Activated naive CD4-positive, alpha-beta T cell (primary cell): Measurements from ENCODE around the gene UBXN1.
A peak's percentile ranks its signal among the peaks of the same experiment; 100 is the strongest.
"Not testable (repeated sequence)": the region's sequence is repeated elsewhere in the genome, so short reads cannot be mapped to it uniquely, and the experiment has no call there.

ENCODE experiments used
- DNase-seq, 4 experiments: peaks; one replicate each; lab custom pipeline; 2025; lab: John Stamatoyannopoulos, UW

UBXN1 gene

DNA sequence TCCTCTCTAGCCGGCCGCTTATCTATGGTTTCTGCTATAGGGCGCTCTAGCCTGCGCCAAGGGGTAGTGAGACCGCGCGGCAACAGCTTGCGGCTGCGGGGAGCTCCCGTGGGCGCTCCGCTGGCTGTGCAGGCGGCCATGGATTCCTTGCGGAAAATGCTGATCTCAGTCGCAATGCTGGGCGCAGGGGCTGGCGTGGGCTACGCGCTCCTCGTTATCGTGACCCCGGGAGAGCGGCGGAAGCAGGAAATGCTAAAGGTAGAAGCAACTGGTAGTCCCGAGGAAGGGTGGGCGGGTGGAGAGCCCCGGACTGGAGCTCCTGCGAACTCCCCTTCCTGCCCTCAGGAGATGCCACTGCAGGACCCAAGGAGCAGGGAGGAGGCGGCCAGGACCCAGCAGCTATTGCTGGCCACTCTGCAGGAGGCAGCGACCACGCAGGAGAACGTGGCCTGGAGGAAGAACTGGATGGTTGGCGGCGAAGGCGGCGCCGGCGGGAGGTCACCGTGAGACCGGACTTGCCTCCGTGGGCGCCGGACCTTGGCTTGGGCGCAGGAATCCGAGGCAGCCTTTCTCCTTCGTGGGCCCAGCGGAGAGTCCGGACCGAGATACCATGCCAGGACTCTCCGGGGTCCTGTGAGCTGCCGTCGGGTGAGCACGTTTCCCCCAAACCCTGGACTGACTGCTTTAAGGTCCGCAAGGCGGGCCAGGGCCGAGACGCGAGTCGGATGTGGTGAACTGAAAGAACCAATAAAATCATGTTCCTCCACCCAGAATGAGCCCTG lies 7.1 kb downstream of the UBXN1 start, which contains the start of the genes LBHD1 and UQCC3:
Gene LBHD1 (minus strand): TSS at position 660 of the 782 bp plus-strand sequence. CDS start 2,236 bp downstream, outside the sequence.
Gene UQCC3 (plus strand): TSS at position 66 of the 782 bp plus-strand sequence. CDS start 73 bp downstream, at position 139.
- peak; percentile 39 to 60 (median 49) for DNase-seq

DNA sequence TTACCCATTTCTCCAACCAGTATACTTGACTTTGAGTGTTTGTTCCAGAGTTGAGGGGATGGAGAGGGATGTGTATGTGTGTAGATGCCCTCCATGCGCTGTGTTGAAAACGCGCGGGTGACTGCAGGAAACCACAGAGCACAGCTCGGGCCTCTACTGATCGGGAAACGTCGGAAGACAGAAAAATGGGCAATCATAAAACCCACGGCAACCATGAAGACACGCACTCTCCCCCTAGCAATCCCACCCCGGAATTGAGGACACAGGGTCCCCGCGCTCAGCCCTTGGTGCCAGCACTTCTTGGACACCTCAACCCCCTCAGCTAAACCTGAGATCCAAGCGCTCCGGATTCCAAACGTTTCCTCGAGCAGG lies 7.7 kb downstream of the UBXN1 start:
- peak in 1 of 4 experiments; percentile 42 for DNase-seq

DNA sequence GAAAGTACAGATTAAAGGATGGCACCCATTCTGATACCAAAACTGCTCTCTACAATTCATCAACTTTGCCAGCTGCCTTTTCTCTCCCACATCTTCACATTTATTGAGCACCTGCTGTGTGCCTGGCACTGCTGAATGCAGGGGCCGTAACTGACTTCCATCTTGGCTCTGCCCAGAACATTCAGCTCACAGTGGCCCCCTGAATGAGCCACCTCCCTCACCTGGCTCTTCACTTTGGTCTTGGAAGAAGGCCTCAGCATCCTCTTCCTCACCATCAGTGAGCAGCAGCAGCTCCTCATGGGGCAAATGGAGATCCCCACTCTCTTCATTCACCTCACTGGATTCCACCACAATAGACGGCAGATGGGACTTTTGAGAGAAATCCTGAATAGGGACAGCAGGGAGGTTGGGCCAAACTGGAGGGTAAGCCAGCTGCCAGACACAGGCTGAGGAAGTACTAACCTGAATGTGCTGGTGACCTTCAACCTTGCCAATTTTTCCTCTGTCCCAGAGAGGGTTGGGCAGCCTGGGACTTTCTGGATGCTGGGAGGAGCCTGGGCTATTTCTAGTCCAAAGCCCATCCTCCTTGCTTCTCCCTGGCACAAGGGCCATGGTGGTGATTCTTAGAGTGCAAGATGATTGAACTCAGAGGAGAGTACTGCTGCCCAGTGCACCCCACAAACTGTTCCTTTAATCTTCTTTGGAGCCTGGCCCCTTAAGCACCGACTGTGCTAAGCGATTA lies 9.3 kb downstream of the UBXN1 start:
- no peak for DNase-seq

DNA sequence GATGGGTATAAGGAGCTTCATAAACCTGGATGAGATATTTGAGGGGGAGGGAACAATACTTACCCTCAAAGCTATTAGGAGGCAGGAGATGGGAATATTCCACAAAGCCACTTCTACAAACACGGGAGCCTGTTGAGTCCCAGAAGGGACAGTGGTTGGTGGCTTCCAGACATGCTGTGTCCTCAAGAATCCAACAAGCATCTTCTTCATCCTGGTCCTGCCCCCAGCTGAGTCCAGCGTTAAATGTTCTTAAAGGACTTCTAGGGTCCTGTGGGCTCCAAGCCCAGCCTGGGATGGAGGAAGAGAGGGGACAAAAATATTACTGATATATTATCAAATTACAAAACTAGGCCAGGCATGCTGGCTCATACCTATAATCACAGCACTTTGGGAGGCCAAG lies 11.4 kb downstream of the UBXN1 start:
- DNase-seq, result no peak

DNA sequence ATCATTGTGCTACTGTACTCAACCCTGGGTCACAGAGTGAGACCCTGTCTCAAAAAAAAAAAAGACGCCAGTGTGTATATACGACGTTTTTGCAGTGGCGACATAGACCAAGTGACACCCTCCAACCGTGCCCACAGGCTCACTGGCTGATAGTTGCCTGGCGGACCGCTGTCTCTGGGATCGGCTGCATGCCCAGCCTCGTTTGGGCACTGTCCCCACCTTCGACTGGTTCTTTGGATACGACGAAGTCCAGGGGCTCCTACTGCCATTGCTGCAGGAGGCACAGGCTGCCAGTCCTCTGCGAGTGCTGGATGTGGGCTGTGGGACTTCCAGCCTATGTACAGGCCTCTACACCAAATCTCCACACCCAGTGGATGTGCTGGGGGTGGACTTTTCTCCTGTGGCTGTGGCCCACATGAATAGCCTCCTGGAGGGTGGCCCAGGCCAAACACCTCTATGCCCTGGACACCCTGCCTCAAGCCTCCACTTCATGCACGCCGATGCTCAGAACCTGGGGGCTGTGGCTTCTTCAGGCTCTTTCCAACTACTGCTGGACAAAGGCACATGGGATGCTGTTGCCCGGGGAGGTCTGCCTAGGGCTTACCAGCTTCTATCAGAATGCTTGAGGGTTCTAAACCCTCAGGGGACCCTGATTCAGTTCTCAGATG lies 12.5 kb downstream of the UBXN1 start:
- DNase-seq, result no peak

DNA sequence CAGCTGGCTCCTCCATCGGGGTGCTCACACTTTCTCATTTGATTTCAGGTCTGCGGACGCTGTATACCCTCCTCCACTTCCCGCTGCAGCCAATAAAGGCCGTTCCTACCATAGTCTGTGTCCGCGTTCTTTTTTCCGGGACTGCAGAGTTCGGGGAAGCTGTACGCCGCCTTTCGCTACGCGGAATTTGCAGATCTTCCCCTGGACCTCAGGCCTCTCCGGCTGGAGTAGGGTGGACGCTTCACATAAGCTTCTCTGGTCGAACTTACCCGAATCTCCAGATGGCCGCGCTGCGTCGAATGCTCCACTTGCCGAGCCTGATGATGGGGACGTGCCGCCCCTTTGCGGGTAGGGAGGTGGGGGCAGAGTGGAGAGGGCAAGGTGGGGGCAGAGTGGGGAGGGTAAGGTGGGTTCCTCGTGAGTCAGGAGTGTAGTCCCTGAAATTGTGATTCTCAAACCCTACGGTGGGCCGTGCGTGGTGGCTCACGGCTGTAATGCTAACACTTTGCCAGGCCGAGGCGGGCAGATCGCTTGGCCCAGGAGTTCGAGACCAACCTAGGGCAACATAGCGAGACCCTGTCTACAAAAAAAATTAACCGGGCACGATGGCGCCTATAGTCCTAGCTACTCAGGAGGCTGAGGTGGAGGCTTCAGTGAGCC lies 13.1 kb downstream of the UBXN1 start:
- peak in 3 of 4 experiments; percentile 25 to 51 (median 47) for DNase-seq

DNA sequence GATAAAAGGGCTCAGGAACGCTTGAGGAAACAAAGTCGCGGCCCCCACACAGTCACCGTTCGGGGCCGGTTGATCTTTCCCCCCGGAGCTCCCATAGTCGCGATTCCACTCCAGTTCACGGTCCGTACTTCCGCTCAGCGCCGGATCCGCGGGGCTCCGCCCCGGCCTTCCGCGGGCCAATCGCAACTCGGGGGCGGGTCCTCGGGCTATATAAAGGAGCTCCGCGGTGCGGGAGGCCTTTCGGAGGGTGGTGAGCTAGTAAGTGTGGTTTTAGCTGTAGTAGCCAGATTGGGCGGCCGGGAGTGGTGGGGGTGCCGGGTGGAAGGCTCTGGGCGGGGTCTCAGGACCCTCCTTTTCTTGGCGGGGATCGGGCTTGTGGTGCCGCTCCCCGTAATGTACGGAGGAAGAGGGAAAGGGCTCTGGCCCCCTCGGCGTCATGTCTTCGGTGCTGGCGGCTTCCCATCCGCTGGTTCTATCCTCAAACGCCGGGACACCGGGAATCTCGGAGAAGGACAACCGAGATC lies 13.7 kb downstream of the UBXN1 start, which contains the start of the genes C11orf98 and CSKMT:
Gene C11orf98 (minus strand): TSS at position 136 of the 524 bp plus-strand sequence. CDS start 41 bp downstream, at position 95.
Gene CSKMT (plus strand): TSS at position 238 of the 524 bp plus-strand sequence. CDS start 568 bp downstream, outside the sequence.
- DNase-seq, result peak; percentile 90 to 93 (median 92)

DNA sequence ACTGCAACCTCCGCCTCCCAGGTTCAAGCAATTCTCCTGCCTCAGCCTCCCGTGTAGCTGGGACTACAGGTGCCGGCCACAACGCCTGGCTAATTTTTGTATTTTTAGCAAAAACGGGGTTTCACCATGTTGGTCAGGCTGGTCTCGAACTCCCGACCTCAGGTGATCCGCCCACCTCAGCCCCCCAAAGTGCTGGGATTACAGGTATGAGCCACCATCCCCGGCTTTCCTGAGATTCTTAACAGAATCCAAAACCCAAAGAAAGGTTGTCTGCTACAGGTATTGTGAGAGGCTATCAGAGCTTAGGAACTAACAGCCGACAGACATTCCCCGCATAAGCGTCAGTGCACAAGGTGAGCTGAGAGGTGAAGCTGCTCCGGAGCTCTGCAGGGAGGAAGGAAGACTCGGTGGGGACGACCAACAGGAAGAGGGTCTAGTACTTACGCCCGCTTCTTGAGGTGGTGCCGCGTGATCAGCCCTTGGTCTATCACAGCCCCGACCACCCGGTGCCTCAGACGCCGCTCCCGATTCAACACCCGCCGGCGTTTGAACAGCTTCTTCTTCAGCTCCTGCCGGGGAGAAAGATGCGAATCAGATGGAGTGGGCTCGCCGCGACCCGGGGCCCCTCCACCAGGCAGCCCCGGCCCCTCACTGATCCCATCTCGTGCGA lies 14.3 kb downstream of the UBXN1 start:
- peak in 3 of 4 experiments; percentile 25 to 63 (median 45) for DNase-seq

DNA sequence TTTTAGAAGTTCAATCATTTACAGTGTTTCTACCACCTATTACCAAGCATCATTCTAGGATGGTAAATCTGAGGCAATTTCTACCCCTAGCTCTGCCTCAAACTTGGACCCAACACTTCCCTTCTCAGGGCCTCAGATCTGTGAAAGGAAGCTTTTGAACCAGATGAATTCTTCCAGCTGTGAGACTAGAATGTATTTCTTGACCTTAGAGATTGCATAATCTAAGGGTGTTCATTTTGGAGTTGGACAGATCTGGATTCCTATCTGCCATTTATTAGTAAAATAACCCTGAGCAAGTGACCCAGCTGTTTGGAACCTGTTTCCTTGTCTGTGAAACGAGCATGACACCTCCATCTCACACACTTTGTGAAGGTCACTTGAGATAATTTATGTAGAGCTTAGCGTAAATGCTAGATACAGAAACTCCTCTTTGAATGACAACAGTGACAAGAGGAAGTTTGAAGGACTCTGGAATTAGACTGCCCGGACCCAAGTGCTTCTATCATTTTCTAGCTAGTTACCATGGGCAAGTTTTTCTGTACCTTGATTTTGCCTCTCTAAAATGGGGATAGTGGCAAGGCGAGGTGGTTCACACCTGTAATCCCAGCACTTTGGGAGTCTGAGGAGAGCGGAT lies 22.0 kb downstream of the UBXN1 start:
- no peak for DNase-seq

DNA sequence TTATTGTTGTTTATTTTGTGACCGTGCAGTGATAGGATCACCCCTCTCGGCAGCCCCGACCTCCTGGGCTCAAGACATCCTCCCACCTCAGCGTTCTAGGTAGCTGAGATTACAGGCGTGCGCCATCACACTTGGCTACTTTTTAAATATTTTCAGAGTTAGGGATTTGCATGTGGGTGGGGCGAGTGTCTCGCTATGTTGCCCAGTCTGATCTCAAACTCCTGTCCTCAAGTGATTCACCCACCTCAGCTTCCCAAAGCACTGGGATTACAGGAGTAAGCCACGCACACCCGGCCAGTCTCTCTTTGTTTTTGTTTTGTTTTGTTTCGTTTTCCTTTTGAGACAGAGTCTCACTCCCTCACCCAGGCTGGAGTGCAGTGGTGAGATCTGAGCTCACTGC lies 24.6 kb downstream of the UBXN1 start:
- no peak for DNase-seq

DNA sequence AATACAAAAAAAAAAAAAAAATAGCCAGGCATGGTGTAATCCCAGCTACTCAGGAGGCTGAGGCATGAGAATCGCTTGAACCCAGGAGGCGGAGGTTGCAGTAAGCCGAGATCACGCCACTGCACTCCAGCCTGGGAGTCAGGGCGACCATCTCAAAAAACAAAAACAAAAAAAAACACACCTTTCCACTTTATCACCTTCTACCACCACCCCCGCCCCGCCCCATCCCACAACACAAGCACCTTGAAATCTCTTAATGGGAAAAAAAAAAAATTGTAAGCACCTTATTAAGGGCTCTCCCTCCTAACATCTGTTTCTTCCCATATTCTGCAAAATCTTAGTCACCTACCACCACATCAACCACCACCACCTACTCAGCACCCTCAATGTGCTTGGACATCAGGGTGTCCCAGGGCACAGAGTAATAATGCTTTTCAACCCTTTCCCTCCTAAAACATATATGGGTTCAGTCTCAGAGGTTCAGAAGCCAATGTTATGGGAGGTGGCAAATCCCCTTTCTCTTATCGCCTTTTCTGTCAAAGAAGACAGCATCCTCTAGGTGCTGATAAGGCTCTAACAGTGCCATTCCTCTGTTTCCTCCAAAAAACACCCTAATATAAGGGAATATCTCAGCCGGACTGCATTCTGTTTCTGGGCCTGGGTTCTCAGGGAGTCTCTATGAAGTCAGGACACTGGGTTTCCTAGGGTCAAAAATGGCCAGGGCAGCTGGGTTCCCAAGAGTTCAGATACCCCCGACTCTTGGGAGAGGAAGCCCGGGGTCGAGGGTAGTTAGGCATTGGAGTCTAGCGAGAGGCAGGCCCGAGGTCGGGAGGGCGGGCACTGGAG lies 26.5 kb downstream of the UBXN1 start:
- no peak for DNase-seq

DNA sequence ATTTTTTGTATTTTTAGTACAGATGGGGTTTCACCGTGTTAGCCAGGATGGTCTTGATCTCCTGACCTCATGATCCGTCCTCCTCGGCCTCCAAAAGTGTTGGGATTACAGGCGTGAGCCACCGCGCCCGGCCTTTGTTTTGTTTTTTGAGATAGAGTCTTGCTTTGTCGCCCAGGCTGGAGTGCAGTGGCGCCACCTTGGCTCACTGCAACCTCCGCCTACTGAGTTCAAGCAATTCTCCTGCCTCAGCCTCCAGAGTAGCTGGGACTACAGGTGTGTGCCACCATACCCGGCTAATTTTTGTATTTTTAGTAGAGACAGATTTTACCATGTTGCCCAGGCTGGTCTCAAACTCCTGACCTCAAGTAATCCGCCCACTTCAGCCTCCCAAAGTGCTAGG lies 28.6 kb downstream of the UBXN1 start:
- DNase-seq, result not testable (repeated sequence)

DNA sequence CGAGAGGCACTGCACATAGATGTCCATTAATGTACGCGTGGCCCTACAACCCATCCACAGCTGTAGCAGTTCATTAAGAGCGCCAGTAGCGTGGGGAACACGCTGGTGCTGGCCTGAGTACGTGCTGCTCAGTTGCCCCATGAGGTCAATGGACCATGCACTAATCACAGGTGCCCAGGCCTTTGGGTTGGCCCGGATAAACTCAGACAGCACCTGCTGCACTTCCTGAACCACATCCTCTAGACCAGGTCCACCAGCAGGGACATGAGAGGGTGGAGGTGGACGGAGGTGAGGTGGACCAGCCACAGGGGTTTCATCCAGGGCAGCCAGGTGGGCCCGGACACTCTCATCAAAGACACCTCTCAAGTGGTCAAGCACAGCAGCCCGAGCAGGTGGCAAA lies 29.4 kb downstream of the UBXN1 start:
- no peak for DNase-seq

DNA sequence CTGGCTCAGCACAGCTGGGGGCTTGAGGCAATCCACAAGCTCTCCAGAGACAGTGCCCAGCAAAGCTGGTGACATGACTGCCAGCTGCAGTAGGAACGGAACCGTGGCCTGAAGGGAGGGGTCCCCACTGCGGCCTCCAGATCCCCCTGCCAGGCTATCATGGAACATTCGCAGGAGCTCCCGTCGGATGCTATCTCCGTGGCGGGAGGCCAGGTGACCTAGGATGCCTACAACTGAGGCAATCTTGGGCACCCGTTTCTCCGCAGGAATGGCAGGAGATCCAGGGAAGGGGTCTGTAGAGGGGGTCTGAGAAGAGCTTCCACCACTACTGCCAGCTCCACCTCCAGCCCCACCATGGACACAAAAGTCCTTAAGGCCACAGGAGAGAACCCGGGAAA lies 29.9 kb downstream of the UBXN1 start:
- DNase-seq, result no peak

DNA sequence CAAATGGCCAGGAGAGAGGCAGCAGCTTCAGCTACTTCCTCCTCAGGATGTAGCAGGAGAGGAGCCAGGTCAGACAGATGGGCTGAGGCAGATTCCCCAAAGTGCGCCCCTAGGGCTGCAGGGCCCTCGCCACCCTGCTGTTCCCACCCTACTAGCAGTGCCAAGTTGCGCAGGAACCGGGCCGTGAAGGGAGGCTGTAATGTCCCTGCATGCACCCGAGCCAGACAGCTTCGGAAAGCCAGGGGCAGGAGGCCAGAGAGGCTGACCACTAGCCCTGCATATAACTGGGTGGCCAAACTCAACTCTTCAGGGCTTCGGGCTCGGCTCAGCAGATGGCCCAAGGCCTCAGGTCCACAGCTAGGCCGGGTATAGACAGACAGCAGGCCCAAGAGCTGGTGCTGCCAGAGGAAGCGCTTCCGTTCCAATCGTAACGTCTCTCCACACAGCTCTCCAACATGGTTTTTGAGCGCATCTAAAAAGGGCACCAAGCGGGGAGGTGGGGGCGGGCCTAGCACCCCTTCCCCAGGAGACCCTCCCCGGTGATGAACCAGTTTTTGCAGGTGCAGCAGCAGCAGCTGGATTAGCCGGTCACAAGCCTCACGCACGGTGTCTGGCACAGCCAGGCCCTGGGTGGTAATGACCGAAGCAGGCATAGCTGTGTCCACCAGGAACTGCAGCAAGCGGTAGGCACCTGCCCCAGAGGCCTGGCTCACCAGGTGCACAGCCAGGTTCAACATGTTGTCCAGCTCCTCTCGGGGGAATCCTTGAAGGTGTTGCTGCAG lies 30.5 kb downstream of the UBXN1 start:
- no peak for DNase-seq

DNA sequence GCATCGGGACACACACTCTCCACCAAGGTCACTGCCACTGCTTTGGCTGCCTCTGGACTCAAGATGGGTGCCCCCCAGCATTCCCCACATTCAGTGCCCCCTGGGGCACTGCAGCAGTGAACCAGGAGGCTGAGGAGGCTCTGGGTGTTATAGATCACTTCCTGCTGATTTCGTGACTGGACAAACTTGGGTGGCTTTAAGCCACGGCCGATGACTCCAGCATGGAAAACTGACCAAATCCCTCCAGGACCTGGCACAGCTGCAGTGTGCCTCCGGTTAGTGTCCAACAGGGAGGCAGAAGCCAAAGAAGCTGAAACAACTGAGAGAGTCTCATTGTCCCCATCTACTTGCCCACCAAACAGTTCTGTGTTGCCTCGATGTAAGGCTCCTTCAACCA lies 31.3 kb downstream of the UBXN1 start:
- no peak for DNase-seq

DNA sequence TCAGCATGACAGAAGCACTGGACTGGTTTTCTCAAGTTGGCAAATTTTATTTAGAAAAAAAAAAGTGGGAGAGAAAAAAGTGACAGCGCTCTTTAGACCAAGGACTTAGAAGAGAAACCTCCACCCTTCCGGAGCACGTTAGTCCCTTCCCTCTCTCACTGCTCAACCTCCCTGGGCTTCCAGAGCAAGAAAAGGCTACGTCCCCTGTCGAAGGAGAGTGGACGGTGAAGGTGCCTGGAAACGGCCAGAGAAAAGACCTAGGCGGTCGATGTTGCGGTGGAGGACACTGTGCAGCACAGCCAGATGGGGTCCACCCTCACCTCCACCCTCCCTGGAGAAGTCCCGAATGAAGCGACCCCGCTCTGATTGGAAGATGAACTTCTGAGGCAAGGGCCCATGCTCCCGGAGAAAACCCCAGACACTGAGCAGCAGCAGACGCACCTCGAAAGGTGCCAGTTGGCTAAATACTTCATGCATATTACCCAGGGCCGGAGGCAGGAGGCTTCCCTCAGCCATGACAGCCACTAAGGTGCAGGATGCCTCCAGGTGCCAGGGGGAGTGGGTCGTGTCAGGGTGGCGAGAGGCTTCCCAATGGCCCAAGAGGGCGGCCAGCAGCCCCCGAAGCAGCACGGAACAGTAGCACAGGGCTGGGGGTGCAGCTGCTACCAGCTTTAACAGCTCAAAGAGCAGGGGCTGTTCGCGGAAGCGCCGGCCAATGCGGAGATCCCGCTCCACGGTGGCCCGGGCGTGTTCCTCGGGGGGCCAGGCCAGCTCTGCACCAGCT lies 31.9 kb downstream of the UBXN1 start:
- no peak for DNase-seq
